Rectal smooth muscle tissue (tissue), 1 donor: ENCODE data around the gene TRIM29.

Source experiments
- H3K27ac ChIP-seq: one replicate; pipeline ENCODE4 v1.7.0; 2013; ENCODE audit warnings: low read depth, low read length, inconsistent platforms
- H3K27me3 ChIP-seq: one replicate; pipeline ENCODE4 v1.7.0; 2013; ENCODE audit warnings: low read length; ENCODE audit not compliant: control insufficient read depth, insufficient read depth
- H3K36me3 ChIP-seq: one replicate; pipeline ENCODE4 v1.7.0; 2013; ENCODE audit warnings: low read length; ENCODE audit not compliant: control insufficient read depth, insufficient read depth
- H3K4me1 ChIP-seq: one replicate; pipeline ENCODE4 v1.7.0; 2013; ENCODE audit warnings: low read length; ENCODE audit not compliant: control insufficient read depth, insufficient read depth
- H3K4me3 ChIP-seq: one replicate; pipeline ENCODE4 v1.7.0; 2013; ENCODE audit warnings: low read length
- H3K9ac ChIP-seq: one replicate; pipeline ENCODE4 v1.7.0; 2013; ENCODE audit warnings: low read length

TRIM29 gene

DNA sequence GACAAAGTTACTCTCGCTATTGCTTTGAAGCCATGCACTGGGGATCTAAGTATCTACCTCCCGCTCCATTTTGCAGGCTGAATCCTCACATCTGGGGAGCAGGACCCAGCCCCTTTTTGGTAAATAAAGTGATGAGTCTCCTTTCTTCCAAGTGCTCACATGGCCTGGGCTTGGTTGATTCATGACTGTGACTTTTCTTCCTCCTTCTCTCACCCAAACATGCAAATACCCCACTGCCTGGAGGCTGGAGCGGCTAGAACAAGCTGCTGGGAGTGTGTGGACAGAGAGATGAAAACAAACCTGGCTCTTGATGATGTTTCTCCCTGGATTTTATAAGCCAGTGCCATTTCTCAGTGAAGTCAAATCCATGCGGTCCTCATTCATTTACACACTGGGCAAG is 72.7 kb downstream of the TRIM29 start:
- Histone ChIP-seq H3K27ac (no peak overlapping the region), H3K9ac (no peak overlapping the region), H3K4me3 (no peak overlapping the region), H3K27me3 (peaks cover 2% of the 10 kb centered on the region), H3K4me1 (no peaks in the 10 kb centered on the region), H3K36me3 (no peaks in the 10 kb centered on the region)

DNA sequence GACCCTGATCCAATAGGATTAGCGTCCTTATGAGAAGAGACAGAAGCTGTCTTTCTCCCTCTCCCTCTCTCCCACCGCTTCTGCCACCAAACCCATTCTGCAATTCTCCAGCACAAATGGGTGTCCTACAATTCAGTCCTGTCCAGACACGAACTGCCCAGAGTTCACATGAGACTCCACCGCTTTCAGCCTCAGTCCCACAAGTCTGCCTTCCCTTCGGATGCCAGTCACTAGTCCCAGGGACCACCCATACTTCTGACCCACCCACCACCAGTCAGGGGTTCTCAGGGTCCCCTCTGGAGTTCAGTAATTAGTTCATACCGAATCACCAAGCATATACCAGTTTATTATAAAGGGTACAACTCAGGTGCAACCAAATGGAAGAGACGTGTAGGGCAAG is 73.6 kb downstream of the TRIM29 start:
- no peaks in the 10 kb centered on the region for H3K36me3 ChIP-seq
- no peak overlapping the region for H3K9ac ChIP-seq
- no peak overlapping the region for H3K4me3 ChIP-seq
- no peak overlapping the region for H3K27ac ChIP-seq
- peaks cover 2% of the 10 kb centered on the region for H3K27me3 ChIP-seq
- no peaks in the 10 kb centered on the region for H3K4me1 ChIP-seq

DNA sequence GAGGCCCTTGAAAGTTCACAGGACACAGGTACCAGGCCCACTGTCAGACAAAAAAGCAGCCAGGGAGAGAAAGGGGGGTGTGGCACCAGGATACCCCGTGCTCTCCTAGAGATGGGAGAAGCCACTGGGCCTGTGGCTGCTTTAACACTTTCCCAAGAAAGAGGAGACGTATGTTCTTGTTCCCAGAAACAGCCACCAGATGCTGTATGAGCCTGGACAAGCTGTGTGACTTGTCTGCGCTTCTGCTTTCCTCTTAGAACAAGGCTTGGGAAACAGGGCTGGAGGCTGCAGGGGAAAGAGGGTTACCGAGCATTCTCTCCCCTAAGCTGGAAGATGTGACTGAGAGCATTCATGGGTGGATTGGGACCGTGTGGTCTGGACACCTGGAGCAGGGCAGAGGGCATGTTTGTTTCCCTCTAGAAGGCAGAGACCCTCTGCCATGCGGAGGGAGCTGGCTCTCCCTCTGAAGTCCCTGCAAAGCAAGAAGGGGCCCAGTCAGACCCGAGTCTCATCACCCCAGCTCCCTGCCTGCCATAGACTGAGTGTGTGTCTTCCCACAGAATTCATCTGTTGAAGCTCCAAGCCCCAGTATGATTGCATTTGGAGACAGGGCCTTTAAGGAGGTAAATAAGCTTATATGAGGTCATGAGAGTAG is 74.1 kb downstream of the TRIM29 start:
- Histone ChIP-seq H3K9ac (no peak overlapping the region), H3K4me3 (no peak overlapping the region), H3K27ac (no peak overlapping the region), H3K4me1 (no peaks in the 10 kb centered on the region), H3K36me3 (no peaks in the 10 kb centered on the region), H3K27me3 (peaks cover 2% of the 10 kb centered on the region)

DNA sequence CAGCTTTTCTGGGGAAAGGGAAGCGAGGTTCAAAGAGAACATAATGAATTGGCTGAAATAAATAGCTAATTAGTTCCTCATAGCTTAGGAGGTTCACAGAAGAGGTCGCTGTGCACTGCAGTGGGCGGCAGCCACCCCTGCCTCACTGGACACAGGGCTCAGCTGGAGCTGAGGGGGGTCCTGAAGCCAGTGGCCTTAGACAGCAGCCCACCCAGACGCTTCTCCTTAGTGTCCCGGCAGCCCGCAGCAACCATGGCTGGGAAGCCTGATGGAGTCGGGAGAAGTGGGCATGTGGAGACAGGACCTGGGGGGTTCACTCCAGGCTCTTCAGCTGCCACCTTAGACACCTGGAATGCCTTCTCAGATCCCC is 75.4 kb downstream of the TRIM29 start:
- H3K9ac ChIP-seq, result no peak overlapping the region
- no peak overlapping the region for H3K27ac ChIP-seq
- H3K27me3 ChIP-seq, result peaks cover 1% of the 10 kb centered on the region
- H3K4me3 ChIP-seq, result no peak overlapping the region
- H3K36me3 ChIP-seq, result no peaks in the 10 kb centered on the region
- H3K4me1 ChIP-seq, result no peaks in the 10 kb centered on the region

DNA sequence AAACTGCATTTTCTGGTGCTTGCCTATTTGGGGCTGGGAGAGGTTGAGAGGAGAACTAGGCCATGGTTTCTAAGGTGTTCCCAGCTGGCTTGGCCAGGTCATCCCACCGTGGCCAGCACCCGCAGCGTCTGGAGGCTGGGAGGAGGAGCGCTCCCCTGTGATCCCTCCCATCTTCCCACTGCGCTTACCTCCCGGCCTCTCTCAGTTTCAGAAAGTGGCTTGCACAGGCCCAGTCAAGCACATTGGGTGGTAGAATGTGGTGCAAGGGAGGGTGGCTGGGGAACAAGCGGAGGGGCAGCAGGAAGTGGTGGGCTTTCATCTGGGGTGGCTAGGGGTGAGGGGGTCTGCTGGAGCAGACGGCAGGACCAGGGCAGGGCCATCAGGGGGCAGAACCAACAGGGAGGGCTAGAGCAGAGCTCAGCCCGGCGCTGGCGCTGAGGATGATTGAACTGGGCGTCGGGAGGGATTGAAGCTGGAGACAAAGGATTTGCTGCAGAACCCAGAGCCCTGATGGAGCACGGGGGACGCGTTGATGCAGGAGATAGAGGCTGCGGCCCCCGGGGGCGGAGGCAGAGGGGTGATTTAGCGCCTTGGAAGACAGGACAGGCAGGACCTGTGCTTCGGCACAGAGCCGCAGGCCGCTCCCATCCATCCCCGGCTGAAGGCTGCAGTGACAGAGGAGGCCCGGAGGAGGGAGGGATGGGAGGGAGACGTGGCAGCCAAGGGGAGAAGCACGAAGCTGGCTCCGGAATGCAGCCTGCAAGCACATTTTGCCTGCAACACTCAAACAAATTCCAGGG is 76.0 kb downstream of the TRIM29 start:
- H3K27ac ChIP-seq, result no peak overlapping the region
- no peak overlapping the region for H3K9ac ChIP-seq
- H3K27me3 ChIP-seq, result no peaks in the 10 kb centered on the region
- no peaks in the 10 kb centered on the region for H3K36me3 ChIP-seq
- H3K4me3 ChIP-seq, result no peak overlapping the region
- H3K4me1 ChIP-seq, result no peaks in the 10 kb centered on the region
